NCI-H146 (cell line): Measurements from ENCODE around the gene GREB1.

ENCODE experiments used
- DNase-seq: peaks from one replicate; lab custom pipeline; 2025; lab: John Stamatoyannopoulos, UW

Gene GREB1

DNA sequence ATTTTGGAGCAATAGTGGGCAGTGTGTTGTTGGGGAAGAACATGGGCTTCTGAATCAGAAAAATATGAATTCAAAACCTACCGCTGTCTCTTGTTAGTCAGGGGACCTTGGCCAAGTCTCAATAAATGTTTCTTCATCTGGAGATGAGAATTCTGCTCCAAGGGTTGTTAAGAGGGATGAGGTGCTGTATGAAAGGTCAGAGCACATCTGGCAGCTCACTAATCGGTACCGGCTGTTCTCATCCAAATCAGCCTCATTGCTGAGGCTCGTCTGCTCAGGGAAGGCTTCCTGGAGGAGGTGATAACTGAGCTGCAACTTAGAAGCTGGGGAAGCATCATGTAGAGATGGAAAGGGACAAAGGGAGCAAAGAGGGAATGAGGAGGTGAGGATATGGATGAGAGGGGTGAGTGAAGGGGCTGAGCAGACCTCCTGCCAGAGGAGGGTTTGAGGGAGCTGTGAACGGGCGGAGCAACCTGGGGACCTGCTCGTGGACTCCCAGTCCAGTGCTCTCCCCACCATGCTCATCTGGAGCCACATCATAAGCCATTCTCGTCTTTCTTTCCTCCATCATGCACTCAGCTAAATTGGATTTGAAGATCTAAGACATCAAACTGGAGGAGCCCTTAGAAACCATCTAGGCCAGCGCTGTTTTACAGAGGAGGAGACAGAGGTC, 47.4 kb downstream of the GREB1 start:
- no peak for DNase-seq

DNA sequence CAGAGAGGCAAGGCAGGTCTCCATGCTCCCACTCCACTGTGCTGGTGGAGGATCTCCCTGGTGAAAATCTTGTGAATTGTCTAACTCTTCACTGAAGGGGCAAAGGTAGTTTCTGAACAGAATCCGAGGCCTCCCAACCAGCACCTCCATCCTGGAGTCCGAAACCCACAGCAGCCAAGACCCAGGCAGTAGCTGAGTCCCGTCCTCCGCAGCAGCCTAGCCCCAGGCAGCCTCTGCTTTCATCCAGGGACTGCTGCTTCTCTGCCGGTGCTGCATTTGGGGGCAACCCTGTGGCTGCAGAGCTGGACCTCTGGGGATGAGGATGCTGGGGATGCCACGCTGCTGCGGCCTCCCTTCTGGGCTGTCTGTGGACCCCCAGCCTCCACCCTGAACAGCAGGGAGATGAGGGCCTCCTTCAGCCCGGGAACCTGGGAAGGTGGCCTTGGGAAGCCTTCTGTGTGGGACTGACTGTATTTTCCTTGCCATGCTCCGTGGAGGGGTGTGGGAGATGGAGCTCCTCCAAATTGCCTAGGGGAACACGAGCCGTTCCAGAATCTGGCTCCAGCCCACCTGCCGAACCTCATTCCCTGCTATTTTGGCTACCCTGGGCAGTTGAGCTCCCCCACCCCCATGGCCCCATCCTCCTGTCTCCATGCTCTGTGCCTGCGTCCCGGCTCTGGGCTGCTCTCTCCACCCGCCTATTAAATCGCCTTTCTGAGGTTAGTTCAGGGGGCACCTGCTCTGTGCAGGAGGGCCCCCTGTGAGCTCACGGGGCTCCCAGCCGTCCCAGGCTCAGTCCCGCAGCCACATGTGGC, 48.2 kb downstream of the GREB1 start:
- DNase-seq = no peak

DNA sequence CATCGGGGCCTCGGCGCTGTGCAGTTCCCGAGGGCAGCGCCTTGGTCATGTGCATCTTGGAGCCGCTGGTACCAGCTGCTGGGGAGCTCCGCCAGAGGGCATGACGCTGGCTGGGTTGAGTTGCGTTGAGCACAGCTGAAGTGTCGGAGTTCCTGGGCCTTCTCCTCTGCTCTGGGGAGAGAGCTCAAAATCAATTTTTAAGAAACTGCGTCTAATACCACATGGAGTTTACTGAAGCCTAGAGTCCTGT, 48.7 kb downstream of the GREB1 start:
- no peak for DNase-seq

DNA sequence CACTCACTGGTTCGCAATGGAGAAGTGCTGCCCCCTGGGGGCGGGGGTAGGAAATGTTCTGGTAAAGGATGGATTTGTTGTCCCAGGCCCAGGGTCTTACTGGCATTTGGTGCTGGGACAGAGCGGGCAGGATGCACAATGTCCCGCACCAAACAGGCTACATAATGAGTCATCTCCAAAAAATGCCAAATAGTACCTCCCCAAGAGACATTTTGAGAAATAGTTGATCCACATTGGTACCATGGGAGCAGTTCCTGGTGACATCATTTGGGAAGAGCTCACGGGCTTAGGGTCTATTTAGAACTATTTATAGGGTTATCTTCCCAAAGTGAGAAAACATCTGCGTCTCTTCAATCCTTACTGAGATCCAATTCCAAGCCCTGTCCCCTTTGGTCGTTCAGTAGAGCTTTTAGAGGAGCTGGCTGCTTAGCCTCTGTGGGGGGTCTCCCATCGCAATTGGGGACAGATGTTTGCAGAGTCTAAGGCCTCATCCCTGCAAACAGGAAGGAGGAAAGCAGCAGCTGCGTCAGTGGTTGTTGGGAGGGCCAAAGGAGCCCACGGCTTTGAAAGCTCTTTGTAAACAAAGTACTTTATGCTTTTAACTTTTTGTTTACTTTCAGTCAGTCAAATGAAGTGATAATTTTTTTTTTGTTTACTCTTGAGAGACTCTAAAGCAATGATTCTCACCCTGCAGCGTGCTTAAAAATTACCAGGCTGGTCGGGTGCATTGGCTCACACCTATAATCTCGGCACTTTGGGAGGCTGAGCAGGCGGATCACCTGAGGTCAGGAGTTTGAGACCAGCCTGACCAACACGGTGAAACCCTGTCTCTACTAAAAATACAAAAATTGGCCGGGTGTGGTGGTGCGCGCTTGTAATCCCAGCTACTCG, 49.3 kb downstream of the GREB1 start:
- peak; percentile 88 for DNase-seq

DNA sequence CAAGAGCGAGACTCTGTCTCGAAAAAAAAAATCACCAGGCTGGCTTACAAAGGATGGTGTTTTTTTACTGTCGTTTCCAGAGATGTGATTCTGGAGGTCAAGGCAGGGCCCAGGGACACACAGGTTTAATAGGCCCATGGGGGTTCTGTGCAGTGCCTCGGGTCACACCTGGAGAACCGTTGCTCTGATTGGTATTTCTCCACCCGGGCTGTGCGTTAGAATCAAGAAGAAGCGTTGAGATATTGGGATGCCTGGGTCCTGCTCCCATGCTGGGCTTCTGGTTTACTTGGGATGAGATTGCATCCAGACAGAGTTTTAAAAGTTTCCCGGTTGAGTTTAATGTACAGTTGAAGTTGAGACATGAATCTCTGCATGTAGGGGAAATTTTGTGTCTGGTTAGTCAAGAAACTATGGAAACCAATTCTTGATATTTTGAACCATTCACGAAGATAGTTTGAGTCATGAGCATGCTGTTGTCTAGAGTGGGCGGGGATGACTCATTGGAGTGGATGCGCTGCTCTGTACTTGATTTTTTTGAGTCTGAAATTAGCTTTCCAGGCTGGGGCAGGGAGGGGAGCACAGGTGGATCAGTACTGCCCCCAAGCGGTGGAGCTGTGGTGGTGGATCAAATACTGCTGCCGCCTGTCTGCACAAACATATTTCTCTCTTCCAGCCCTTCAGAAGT, 50.1 kb downstream of the GREB1 start:
- peak; percentile 73 for DNase-seq

DNA sequence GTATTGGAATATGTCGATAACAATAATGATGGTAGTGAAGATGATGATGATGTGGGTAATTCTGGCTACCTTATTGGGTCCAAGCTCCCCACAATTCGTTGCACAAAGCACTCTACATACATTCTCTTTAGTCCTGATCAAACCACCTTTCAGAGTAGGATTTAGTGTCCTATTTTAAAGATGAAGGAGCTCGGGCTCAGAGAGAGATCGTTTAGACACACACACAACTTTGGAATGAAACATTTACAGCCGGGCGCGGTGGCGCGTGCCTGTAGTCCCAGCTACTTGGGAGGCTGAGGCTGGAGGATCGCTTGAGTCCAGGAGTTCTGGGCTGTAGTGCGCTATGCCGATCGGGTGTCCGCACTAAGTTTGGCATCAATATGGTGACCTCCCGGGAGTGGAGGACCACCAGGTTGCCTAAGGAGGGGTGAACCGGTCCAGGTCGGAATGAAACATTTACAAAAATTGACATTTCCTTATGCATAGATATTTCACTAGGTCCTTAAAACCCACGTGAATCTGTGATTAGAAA, 50.7 kb downstream of the GREB1 start:
- DNase-seq = no peak

DNA sequence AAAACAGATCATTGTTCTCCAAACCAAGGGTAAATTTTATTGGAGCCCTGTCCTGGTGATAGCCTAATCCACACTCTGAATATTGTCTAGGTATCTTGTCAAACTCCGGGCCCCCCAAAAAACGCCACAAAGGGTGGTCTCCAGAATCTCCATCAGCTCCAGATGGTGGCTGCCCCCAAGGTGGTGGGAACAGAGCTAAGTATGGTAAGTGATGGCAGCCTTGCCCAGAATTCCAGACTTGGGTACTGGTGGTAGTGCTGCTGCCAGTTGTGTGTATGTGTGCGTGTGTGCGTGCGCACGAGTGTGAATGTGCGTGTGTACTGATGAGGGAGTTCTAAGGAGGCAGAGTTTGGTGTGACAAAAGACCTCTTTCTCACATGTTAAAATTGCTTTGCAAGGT, 51.2 kb downstream of the GREB1 start:
- DNase-seq = no peak

DNA sequence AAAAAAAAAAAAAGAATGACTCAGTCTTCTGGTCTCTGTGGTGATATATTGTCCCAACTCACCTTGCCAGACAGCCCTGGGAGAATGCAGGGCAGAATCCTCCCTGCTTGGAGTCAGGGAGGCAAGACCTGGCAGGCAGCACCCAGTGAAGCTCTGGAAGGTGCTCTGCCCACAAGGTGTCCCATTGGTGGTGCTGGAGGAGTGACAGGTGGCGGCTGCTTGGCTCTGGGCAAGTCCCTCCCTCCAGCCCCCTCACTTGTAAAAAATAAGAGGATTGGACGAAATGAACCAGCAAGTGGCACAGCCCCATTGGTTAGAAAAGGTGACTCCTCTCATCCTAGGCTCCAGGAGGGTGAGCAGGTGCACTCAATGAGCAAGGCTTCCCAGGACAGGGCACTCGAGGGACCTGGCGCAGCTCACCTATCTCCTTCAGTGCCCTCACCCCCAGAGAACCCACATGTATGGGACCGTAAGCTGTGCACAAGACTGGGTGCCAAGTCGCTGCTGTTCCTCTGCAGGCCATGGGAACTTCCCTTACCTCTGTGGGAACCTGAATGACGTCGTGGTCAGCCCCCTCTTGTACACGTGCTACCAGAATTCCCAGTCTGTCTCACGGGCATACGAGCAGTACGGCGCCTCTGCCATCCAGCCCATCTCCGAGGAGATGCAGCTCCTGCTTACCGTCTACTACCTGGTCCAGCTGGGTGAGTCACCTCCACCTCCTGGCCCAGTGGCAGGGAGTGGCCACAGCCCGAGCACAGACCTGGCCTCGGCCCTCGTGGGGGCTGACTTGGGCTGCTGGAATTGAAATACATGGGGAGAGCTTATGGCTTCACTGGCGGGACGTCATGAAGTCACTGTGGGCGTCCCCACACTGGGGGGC, 54.6 kb downstream of the GREB1 start:
- no peak for DNase-seq

DNA sequence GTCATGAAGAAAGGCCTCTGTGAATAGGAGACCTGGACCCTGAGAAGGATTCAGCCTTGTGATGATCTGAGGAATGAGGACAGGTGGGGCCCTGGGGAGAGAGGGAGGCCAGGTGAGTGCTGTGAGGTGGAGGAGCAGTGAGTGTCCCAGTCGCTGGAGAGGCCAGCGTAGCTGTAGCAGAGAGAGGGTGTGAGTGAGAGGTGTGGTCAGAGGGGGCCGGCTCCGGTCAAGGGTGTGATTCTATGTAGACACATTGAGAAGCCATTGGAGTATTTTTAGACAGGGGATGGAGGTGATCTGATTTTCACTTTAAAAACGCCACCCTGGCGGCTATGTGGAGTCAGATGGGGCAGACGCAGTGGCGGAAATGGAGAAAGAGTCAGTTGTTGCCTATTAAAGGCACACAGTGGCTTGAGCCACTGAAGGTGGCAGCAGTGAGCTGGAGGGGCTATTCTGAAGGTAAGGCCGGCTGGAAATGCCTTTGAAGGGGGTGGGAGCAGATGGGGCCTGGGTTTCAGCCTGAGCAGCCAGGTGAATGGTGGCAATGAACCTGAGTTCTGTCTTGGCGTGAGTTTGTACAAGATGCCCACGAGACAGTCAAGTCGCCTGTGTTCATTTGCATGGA, 55.6 kb downstream of the GREB1 start:
- DNase-seq = peak; percentile 9

DNA sequence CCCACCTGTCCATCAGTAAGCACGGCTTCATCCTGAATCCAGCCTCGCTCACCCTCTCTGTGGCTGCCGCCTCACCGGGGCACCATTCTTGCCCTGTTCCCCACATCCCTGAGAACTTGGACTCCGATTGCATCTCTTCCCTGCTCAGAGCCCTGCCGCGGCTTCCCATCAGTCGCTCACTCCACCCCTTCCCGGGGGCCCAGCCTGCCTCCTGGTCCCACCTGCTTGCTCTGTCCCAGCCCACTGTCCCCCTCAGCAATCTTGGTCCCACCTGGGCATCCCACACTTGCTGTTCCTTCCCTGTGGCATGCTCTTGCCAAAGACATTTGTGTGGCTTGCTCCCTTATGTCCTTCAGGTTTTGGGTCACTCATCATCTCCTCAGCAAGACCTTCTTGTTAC, 56.3 kb downstream of the GREB1 start:
- no peak for DNase-seq

DNA sequence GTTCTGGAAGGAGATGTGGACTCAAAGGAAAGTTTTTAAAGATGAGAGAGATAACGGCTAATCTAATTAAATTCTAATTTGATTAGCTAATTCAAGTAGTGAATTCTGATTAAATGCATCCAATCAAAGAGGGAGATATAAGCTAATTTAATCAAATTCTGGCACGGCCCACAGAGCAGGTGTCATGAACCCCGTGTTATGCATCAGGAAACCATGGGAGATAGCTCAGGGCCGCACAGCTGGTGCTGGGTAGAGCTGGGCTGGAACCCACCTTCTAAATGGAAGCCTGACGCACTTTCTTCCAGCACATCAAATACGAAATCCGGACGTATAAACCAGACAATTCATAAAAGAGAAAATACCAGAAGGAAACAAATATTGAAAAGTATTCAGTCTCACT, 57.2 kb downstream of the GREB1 start:
- no peak for DNase-seq

DNA sequence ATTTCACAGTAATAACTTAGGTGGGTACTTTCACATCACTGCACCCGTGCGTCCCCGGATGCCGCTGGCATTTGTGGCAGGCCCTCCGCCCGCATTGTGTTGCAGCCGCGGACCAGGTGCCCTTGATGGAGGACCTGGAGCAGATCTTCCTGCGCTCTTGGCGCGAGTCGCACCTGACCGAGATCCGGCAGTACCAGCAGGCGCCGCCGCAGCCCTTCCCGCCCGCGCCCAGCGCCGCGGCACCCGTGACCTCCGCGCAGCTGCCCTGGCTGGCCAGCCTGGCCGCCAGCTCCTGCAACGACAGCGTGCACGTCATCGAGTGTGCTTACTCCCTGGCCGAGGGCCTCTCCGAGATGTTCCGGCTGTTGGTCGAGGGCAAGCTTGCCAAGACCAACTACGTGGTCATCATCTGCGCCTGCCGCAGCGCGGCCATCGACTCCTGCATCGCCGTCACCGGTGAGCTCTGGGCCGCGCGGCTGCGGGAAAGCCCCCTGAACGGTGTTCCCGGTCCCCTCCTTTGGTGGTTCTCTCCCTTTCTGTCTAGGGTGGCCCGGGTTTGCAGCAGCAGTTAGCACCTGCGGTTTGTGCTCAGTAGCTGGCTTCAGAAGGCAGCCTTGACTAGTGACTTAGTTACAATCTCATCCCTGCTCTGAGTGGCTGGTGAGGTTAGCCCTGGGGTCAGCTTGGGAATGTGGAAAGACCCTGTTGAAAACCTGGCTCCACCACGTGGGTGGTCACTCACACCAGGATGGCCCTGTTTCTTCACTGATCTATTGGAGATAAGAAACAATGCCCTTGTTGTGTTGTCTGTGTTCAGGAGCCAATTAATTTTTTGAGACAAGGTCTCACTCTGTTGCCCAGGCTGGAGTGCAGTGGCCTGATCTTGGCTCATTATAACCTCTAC, 59.1 kb downstream of the GREB1 start:
- no peak for DNase-seq

DNA sequence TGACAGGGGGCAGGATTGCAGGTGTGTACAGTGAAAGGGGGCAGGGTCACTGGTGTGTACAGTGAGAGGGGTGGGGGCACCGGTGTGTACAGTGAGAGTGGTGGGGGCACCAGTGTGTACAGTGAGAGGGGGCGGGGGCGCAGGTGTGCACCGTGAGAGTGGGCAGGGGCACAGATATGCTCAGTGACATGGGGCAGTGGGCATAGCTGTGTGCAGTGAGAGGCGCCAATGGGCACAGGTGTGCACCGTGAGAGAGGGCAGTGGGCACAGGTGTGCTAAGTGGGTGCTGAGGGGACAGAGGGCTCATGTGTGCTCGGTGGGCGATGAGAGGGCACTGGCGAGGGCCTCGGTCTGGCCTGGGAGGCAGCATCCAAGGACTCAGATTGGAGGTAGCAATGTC, 63.0 kb downstream of the GREB1 start:
- no peak for DNase-seq

DNA sequence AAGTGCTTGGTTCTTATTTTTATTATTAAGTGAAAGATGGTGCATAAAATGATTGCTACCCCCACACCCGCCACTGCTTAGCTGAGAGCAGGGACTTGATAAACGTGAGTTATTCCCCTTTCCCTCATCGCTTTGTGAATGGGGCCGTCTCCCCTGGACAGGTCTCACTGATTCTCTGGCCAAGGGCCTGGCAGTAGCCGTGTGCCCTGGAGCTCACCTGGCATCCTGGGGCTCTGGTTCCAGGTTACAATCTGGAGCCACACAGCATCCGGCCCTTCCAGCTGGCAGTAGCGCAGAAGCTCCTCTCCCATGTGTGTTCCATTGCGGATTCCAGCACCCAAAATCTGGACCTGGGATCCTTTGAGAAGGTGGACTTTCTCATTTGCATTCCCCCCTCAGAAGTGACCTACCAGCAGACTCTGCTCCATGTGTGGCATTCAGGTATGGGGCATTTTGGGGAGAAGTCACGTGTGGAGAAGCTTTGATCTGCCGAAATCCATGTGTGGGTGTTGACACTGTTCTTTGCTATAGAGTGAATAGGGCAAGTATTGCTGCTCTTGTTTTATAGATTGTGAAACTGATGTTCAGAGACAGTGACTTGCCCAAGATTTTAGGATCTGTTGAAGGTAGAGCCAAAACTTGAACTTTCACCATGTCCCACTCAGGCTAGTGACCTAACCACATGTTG, 63.8 kb downstream of the GREB1 start:
- no peak for DNase-seq

DNA sequence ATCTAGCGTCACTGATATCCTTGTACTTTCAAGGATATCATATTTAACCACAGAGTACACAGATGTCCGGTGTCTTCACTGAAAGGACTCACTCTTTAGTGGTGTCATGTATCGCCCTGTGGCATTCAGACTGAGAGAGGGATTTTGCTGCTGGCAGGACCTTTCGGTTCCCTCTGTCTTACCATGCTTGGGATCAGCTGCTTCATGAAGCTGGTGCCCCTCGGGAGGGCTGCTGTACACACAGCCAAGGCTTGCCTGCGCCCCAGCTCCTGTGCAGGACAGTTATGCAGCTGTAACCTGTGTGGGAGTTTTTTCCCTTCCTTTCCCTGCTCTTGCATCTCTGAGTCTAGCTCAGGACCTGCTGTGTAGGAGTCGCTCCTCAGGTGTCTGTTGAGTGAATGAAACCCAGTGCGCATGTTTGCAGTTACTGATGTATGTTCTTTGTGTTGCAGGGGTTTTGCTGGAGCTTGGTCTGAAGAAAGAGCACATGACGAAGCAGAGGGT, 64.4 kb downstream of the GREB1 start:
- DNase-seq = peak; percentile 27

DNA sequence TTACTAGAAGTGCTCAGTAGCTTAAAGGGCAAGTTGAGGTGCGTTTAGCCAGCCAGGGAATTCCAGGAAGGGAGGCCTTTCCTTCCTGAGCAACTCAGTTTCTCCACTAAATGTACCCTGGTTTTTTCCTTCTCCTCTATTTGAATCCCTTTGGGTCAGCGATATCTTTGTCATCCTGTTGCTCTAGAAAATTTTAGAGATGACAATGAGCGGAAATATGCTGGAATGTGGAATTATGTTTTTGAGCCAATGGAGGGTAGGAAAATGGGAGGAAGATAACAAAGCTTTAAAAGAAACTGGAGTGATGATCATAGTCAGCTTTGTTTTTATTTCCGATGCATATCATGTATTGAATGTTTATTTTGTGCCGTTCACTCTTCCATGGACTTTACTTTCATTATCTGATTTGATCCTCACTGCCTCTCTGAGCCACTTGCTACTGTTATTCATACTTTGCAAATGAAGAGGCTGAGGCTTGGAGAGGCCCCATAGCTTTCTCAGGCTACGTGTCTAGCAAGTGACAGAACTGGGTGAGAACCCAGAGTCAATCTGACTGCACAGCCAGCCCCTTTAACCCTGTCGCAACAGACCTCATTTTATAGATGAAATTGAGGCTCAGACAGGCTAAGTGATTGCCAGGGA, 68.8 kb downstream of the GREB1 start:
- no peak for DNase-seq

DNA sequence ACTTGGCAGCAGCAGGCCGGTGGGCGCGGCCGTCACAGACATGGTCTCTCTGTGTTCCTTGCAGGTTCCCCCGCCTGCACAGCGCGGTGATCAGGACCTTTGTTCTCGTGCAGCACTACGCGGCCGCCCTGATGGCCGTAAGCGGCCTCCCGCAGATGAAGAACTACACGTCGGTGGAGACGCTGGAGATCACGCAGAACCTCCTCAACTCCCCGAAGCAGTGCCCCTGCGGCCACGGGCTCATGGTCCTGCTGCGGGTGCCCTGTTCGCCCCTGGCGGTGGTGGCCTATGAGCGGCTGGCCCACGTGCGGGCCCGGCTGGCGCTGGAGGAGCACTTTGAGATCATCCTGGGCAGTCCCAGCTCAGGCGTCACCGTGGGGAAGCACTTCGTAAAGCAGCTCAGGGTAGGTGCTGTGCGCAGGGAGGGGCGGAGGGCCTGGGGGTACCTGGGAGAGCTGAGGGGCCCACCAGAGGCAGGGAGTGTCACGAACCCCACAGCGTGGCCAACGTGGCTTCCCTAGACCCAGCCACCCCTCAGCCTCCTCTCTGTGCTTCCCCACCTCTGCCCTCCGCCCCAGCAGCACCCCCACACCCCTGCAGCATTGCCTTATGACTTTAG, 76.9 kb downstream of the GREB1 start:
- DNase-seq = no peak

DNA sequence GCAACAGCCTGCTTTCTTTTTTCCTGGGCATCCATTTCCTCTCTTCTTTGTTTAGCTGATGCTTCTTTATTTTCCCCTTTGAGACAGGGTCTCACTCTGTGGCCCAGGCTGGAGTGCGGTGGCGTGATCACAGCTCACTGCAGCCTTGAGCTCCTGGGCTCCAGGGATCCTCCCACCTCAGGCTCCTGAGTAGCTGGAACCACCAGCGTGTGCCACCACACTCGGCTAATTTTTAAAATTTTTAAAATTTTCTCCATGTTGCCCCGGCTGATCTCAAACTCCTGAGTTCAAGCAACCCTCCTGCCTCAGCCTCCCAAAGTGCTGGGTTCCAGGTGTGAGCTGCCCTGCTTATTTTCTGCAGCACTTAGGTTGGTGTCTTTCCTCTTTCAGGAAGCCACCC, 77.4 kb downstream of the GREB1 start:
- DNase-seq = no peak
